HCT116 (cell line): ENCODE measurements around the gene HNRNPA1. TPM values are rescaled to one million over a fixed set of nuclear protein-coding genes. Genes with fewer than 3 reads are reported as not detected.

Source experiments
- ATAC-seq: fragments of 200-7000 bp; cut with Tn5 transposase; 2 replicates; pipeline ENCODE4 v1.9.1; 2020; ENCODE audit warnings: mild to moderate bottlenecking, moderate library complexity
- BruUV-seq: library from RNA; stranded (reverse); fragments of 400-500 nt; replicated peaks from 2 replicates; lab custom pipeline; 2021; lab: Mats Ljungman, UMichigan
- CTCF ChIA-PET: fragments of 300-600 bp; sonication (Branson Sonifier 250); formaldehyde crosslinking; loops from one replicate; lab custom pipeline; 2021; ENCODE audit warnings: antibody characterized with exemption; lab: Charles Lee
- POLR2A ChIA-PET: fragments of 300-600, 350-600 bp; sonication (Branson Sonifier 250); formaldehyde crosslinking; loops from one replicate; lab custom pipeline; 2021; ENCODE audit warnings: antibody characterized with exemption; lab: Charles Lee
- RAD21 ChIA-PET, 2 experiments: fragments of 300-600 bp; sonication (Branson Sonifier 250); formaldehyde crosslinking; loops; one replicate each; lab custom pipeline; 2023; ENCODE audit warnings: low total read pairs in 2 of 2; ENCODE audit not compliant: uncharacterized antibody in 2 of 2, unreplicated experiment in 2 of 2, low non-redundant PET in 1 of 2; lab: Charles Lee
- DNase-seq: peaks from one replicate; pipeline ENCODE4 v3.0.0-alpha.2; 2010; ENCODE audit warnings: low read depth, low spot score
- H2AFZ ChIP-seq: fragments of 200-600 bp; shearing (Covaris generic), sonication (generic); 2 replicates; pipeline ENCODE4 v1.6.1; 2017; ENCODE audit warnings: low read depth, mixed run types, mixed read lengths, antibody characterized with exemption, low read length; ENCODE audit not compliant: poor library complexity, severe bottlenecking
- H3K27ac ChIP-seq: 2 replicates; pipeline ENCODE4 v1.5.1; 2012; ENCODE audit warnings: low read depth, low read length
- H3K27me3 ChIP-seq: fragments of 200-600 bp; sonication (generic); 2 replicates; pipeline ENCODE4 v1.6.1; 2016; ENCODE audit warnings: mixed run types, low read length, mixed read lengths; ENCODE audit not compliant: insufficient read depth
- H3K36me3 ChIP-seq, 2 experiments: fragments of 200-500 bp in 1 of 2; fragments of 200-600 bp in 1 of 2; sonication (Bioruptor generic) in 1 of 2; sonication (generic) in 1 of 2; 2 replicates each; pipeline versions ENCODE4 v1.5.1 to v1.6.1; 2014 to 2016; ENCODE audit warnings: low read length in 2 of 2, inconsistent platforms in 1 of 2, mixed read lengths in 1 of 2, mixed run types in 1 of 2; ENCODE audit not compliant: insufficient read depth in 2 of 2, control insufficient read depth in 1 of 2
- H3K4me1 ChIP-seq, 2 experiments: fragments of 200-600 bp in 1 of 2; sonication (generic) in 1 of 2; 2 replicates each; pipeline versions ENCODE4 v1.5.1 to v1.6.1; 2012 to 2017; ENCODE audit warnings: low read length in 2 of 2, inconsistent platforms in 1 of 2, mild to moderate bottlenecking in 1 of 2, mixed read lengths in 1 of 2, mixed run types in 1 of 2, moderate library complexity in 1 of 2; ENCODE audit not compliant: insufficient read depth in 2 of 2, control insufficient read depth in 1 of 2
- H3K4me2 ChIP-seq: fragments of 200-600 bp; sonication (generic); 2 replicates; pipeline ENCODE4 v1.6.1; 2017; ENCODE audit warnings: mixed run types, low read length, mixed read lengths
- H3K4me3 ChIP-seq, 2 experiments: fragments of 200-600 bp in 1 of 2; sonication (generic) in 1 of 2; replicated peaks in 1 of 2; 2 replicates each; pipeline ENCODE4 v1.5.1; 2011 to 2016; ENCODE audit warnings: low read length in 2 of 2, control low read depth in 1 of 2, low read depth in 1 of 2, mild to moderate bottlenecking in 1 of 2, mixed read lengths in 1 of 2, mixed run types in 1 of 2
- H3K79me2 ChIP-seq: fragments of 200-600 bp; sonication (generic); 2 replicates; pipeline ENCODE4 v1.6.1; 2017; ENCODE audit warnings: mild to moderate bottlenecking, mixed run types, low read length, moderate library complexity, mixed read lengths; ENCODE audit not compliant: insufficient read depth
- H3K9ac ChIP-seq: fragments of 200-600 bp; sonication (generic); 2 replicates; pipeline ENCODE4 v1.6.1; 2016; ENCODE audit warnings: low read length, mixed read lengths
- H3K9me2 ChIP-seq: fragments of 200-600 bp; sonication (generic), shearing (Covaris generic); 2 replicates; pipeline ENCODE4 v1.6.1; 2017; ENCODE audit warnings: mixed run types, mild to moderate bottlenecking, moderate library complexity; ENCODE audit not compliant: insufficient read depth
- H3K9me3 ChIP-seq, 2 experiments: fragments of 200-500 bp in 1 of 2; fragments of 200-600 bp in 1 of 2; sonication (Bioruptor generic) in 1 of 2; sonication (generic) in 1 of 2; 2 replicates each; pipeline ENCODE4 v1.6.1; 2014 to 2017; ENCODE audit warnings: low read length in 2 of 2, mixed read lengths in 2 of 2, inconsistent platforms in 1 of 2, low read depth in 1 of 2, mild to moderate bottlenecking in 1 of 2, mixed run types in 1 of 2, moderate library complexity in 1 of 2; ENCODE audit not compliant: control insufficient read depth in 1 of 2, insufficient read depth in 1 of 2
- H4K20me1 ChIP-seq: fragments of 200-600 bp; sonication (generic), shearing (Covaris generic); 2 replicates; pipeline ENCODE4 v1.6.1; 2017; ENCODE audit warnings: mixed run types, mild to moderate bottlenecking, moderate library complexity; ENCODE audit not compliant: insufficient read depth
- EGR1 ChIP-seq: IDR thresholded peaks from 2 replicates; pipeline ENCODE4 v1.6.1; 2012; ENCODE audit warnings: low read depth
- ELF1 ChIP-seq: IDR thresholded peaks from 2 replicates; pipeline ENCODE4 v1.6.1; 2012; ENCODE audit warnings: low read depth, borderline replicate concordance
- EZH2 ChIP-seq: fragments of 200-600 bp; sonication (generic); IDR thresholded peaks from 2 replicates; pipeline ENCODE4 v1.6.1; 2017; ENCODE audit warnings: antibody characterized with exemption, mixed run types
- EZH2phosphoT487 ChIP-seq: fragments of 200-600 bp; IDR thresholded peaks from 2 replicates; pipeline ENCODE4 v1.6.1; 2018; ENCODE audit warnings: antibody characterized with exemption, borderline replicate concordance
- RAD21 ChIP-seq: IDR thresholded peaks from 2 replicates; pipeline ENCODE4 v1.6.1; 2012; ENCODE audit warnings: low read depth, mild to moderate bottlenecking
- SIN3A ChIP-seq: IDR thresholded peaks from 2 replicates; pipeline ENCODE4 v1.6.1; 2012; ENCODE audit warnings: low read depth
- TCF7L2 ChIP-seq: IDR thresholded peaks from 2 replicates; pipeline ENCODE4 v1.7.0; 2011; ENCODE audit warnings: borderline replicate concordance, inconsistent platforms; ENCODE audit not compliant: insufficient read depth, insufficient read length; ENCODE audit errors: extremely low read depth
- ZFX ChIP-seq: fragments of 450-650 bp; IDR thresholded peaks from 2 replicates; pipeline ENCODE4 v1.6.1; 2017
- intact Hi-C: fragments of 100-400 bp; cut with micrococcal nuclease; formaldehyde crosslinking; loops from 2 replicates; pipeline ENCODE4 v1.10.0; 2022
- total RNA-seq: library from RNA; stranded (reverse); gene quantifications from one replicate; pipeline ENCODE4 v1.2.1, GENCODE V29; 2021; ENCODE audit not compliant: unreplicated experiment
- TF ChIP-seq, protein P1 (sequence below), 3 experiments: fragments of 200-600 bp in 1 of 3; sonication (generic) in 1 of 3; IDR thresholded peaks in 2 of 3; conservative IDR thresholded peaks in 1 of 3; 2 replicates each; pipeline ENCODE4 v1.5.1; 2012 to 2017; ENCODE audit warnings: low read depth in 2 of 3, low read length in 2 of 3, antibody characterized with exemption in 1 of 3, borderline replicate concordance in 1 of 3, control low read depth in 1 of 3, mild to moderate bottlenecking in 1 of 3, mixed read lengths in 1 of 3, mixed run types in 1 of 3, moderate library complexity in 1 of 3; ENCODE audit not compliant: insufficient read depth in 1 of 3
- TF ChIP-seq, protein P2 (sequence below): IDR thresholded peaks from 2 replicates; pipeline ENCODE4 v1.6.1; 2012
- TF ChIP-seq, protein P3 (sequence below): IDR thresholded peaks from 2 replicates; pipeline ENCODE4 v1.6.1; 2012

The HNRNPA1 gene
- total RNA-seq, 1 experiment from 2014 or later, result 1,878 TPM

DNA sequence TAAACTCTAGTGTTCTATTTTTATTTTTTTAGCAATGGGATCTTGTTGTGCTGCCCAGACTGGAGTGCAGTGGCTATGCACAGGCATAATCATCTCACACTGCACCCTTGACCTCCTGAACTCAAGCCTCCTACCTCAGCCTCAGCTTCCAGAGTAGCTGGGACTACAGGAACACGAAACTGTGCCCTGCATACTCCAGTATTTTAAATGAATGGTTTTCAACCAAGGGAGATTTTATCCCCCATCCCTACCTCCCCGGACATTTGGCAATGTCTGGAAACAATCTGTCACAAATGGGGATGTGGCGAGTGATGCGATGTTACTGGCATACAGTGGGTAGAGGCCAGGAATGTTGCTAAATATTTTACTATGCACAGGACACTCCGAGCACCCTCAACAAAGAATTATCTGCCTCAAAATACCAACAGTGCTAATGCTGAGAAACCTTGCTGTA lies 2.7 kb upstream of the HNRNPA1 start (continued):
- TF ChIP-seq, protein P1, sequence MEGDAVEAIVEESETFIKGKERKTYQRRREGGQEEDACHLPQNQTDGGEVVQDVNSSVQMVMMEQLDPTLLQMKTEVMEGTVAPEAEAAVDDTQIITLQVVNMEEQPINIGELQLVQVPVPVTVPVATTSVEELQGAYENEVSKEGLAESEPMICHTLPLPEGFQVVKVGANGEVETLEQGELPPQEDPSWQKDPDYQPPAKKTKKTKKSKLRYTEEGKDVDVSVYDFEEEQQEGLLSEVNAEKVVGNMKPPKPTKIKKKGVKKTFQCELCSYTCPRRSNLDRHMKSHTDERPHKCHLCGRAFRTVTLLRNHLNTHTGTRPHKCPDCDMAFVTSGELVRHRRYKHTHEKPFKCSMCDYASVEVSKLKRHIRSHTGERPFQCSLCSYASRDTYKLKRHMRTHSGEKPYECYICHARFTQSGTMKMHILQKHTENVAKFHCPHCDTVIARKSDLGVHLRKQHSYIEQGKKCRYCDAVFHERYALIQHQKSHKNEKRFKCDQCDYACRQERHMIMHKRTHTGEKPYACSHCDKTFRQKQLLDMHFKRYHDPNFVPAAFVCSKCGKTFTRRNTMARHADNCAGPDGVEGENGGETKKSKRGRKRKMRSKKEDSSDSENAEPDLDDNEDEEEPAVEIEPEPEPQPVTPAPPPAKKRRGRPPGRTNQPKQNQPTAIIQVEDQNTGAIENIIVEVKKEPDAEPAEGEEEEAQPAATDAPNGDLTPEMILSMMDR (IDR thresholded peaks at IDR 0.05 in 2 of 3, conservative IDR thresholded peaks at IDR 0.05 in 1 of 3; ENCODE audit: borderline replicate concordance in 1 of 3, insufficient read depth in 1 of 3, low read depth in 2 of 3, low read length in 2 of 3), result no peak
- TF ChIP-seq EZH2phosphoT487 (no peak), EZH2 (no peak), SIN3A (no peak), ELF1 (no peak), TCF7L2 (no peak), RAD21 (no peak), EGR1 (no peak)
- TF ChIP-seq, protein P2, sequence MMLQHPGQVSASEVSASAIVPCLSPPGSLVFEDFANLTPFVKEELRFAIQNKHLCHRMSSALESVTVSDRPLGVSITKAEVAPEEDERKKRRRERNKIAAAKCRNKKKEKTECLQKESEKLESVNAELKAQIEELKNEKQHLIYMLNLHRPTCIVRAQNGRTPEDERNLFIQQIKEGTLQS, result no peak
- TF ChIP-seq, protein P3, sequence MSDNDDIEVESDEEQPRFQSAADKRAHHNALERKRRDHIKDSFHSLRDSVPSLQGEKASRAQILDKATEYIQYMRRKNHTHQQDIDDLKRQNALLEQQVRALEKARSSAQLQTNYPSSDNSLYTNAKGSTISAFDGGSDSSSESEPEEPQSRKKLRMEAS, result no peak

DNA sequence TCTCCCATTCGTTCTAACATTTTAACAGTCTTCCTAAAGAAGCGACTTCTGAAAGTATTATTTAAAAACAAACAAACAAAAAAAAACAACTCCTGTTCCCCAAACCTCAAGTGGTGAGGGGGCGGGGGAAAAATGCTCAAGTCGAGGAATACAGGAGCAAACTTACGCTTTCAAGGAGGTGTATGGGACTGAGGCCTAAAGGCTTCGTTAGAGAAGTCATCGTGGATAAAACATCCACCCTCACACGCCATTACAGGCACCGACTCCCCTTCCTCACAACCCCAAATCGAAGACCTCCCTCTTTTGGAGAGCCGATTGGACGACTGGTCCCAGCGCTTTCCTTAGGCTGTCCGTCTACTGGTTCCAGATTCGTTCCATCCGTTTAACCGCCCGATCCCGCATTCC lies 1.3 kb upstream of the HNRNPA1 start:
- intact Hi-C loops, result loop anchor here (1.0 to 2.0 kb wide), 2 partner anchors 26 to 59 kb away; no protein-coding TSS in a partner anchor
- H3K4me3 ChIP-seq, result peak overlapping the region; percentile 74 to 81
- CTCF ChIA-PET, result interaction anchor here (1.3 to 2.5 kb wide), 5 partner anchors 13 to 100 kb away, joined by 3 to 16 read pairs (median 7); partner anchors contain the start of gene COPZ1
- H3K79me2 ChIP-seq, result peaks cover 89% of the 10 kb centered on the region
- H3K4me2 ChIP-seq, result peak overlapping the region; percentile 88
- H3K36me3 ChIP-seq, result peaks cover 23 to 47% of the 10 kb centered on the region in 2 experiments
- TF ChIP-seq EGR1, result no peak
- peak; percentile 52; the same call in 1 of the 2 replicates for TF ChIP-seq ZFX
- H3K9ac ChIP-seq, result peak overlapping the region; percentile 97
- peaks cover 21% of the 10 kb centered on the region for H4K20me1 ChIP-seq
- H3K9me2 ChIP-seq, result no peaks in the 10 kb centered on the region
- peaks cover 15 to 42% of the 10 kb centered on the region in 2 experiments for H3K4me1 ChIP-seq
- TSS peak; percentile 77 for BruUV-seq
- H3K9me3 ChIP-seq, result no peaks in the 10 kb centered on the region
- no peak overlapping the region for H2AFZ ChIP-seq
- no peaks in the 10 kb centered on the region for H3K27me3 ChIP-seq
- peak overlapping the region; percentile 93 for H3K27ac ChIP-seq
- POLR2A ChIA-PET, result interaction anchor here (0.9 to 2.8 kb wide), 19 partner anchors 11 to 291 kb away, joined by 3 to 73 read pairs (median 10); partner anchors contain the start of genes COPZ1 and NFE2
- RAD21 ChIA-PET, result interaction anchor here in 1 of 2 experiments (0.7 to 1.3 kb wide), 2 partner anchors 22 to 28 kb away, joined by 3 to 4 read pairs; no protein-coding TSS in a partner anchor
- DNase-seq (no peak), ATAC-seq (no peak)
